ENCODE data around the gene TBC1D3I. TPM values are rescaled to one million over a fixed set of nuclear protein-coding genes. Genes with fewer than 3 reads are reported as not detected.
"Not testable (repeated sequence)": the region's sequence is repeated elsewhere in the genome, so short reads cannot be mapped to it uniquely, and the experiment has no call there.

The TBC1D3I gene
- under 1 TPM in 1 of 2 donors, not detected in 1; 0.75 TPM for total RNA-seq
- 0.25 TPM for polyA plus RNA-seq (2013, experiment 1 of 2)
- polyA plus RNA-seq (2013, experiment 2 of 2), result 0.54 TPM
- long read RNA-seq, experiment 1, result 0 reads
- long read RNA-seq, experiment 2, result 0 reads
- long read RNA-seq, experiment 3, result 0 reads
- long read RNA-seq, experiment 4, result 0 reads

GRCh38 chr17:36264470-36264869, at the start of gene TBC1D3I:
Gene TBC1D3I (minus strand): TSS chr17:36264570. CDS start chr17:36262985, 1,585 bp downstream.
- H3K4me1 ChIP-seq (ENCODE audit: control insufficient read depth, insufficient read depth, low read length); H3K9me3 Mint-ChIP-seq; H3K27ac ChIP-seq (ENCODE audit: low read depth, low read length); H3K27me3 ChIP-seq (ENCODE audit: control insufficient read depth, insufficient read depth, low read length, poor library complexity, severe bottlenecking); DNase-seq; H3K27me3 Mint-ChIP-seq (ENCODE audit: insufficient read depth); H3K36me3 Mint-ChIP-seq (ENCODE audit: low read depth); H3K36me3 ChIP-seq (ENCODE audit: control insufficient read depth, insufficient read depth, low read length); H3K9ac ChIP-seq (ENCODE audit: extremely low read depth, low read length, poor library complexity, severe bottlenecking); H3K9me3 ChIP-seq (ENCODE audit: control insufficient read depth, low read length); H3K4me3 ChIP-seq (ENCODE audit: low read length); H3K4me1 Mint-ChIP-seq; H3K27ac Mint-ChIP-seq; H3K4me3 Mint-ChIP-seq: not testable (repeated sequence)
- WGBS, 2 experiments (ENCODE audit: insufficient coverage in 1 of 2, insufficient read length in 1 of 2), result no CpG with 5 or more reads among the region's 11 CpGs

GRCh38 chr17:36295161-36295560, 30.8 kb upstream of the TBC1D3I start:
- H3K9me3 Mint-ChIP-seq; H3K27ac Mint-ChIP-seq; H3K36me3 Mint-ChIP-seq (ENCODE audit: low read depth); H3K27me3 ChIP-seq (ENCODE audit: control insufficient read depth, insufficient read depth, low read length, poor library complexity, severe bottlenecking); H3K4me1 ChIP-seq (ENCODE audit: control insufficient read depth, insufficient read depth, low read length); DNase-seq; H3K27ac ChIP-seq (ENCODE audit: low read depth, low read length); H3K4me3 Mint-ChIP-seq; H3K9ac ChIP-seq (ENCODE audit: extremely low read depth, low read length, poor library complexity, severe bottlenecking); H3K4me3 ChIP-seq (ENCODE audit: low read length); H3K27me3 Mint-ChIP-seq (ENCODE audit: insufficient read depth); H3K4me1 Mint-ChIP-seq; H3K36me3 ChIP-seq (ENCODE audit: control insufficient read depth, insufficient read depth, low read length); H3K9me3 ChIP-seq (ENCODE audit: control insufficient read depth, low read length): not testable (repeated sequence)
- WGBS, 2 experiments (ENCODE audit: insufficient coverage in 1 of 2, insufficient read length in 1 of 2), result no CpG with 5 or more reads among the region's 1 CpG

- not testable (repeated sequence) for H3K27me3 ChIP-seq (ENCODE audit: control insufficient read depth, insufficient read depth, low read length, poor library complexity, severe bottlenecking); H3K36me3 ChIP-seq (ENCODE audit: control insufficient read depth, insufficient read depth, low read length); H3K9me3 Mint-ChIP-seq; H3K9ac ChIP-seq (ENCODE audit: extremely low read depth, low read length, poor library complexity, severe bottlenecking); H3K4me3 ChIP-seq (ENCODE audit: low read length); H3K9me3 ChIP-seq (ENCODE audit: control insufficient read depth, low read length); H3K4me1 Mint-ChIP-seq; H3K36me3 Mint-ChIP-seq (ENCODE audit: low read depth); H3K27ac Mint-ChIP-seq; H3K27me3 Mint-ChIP-seq (ENCODE audit: insufficient read depth); H3K27ac ChIP-seq (ENCODE audit: low read depth, low read length); H3K4me1 ChIP-seq (ENCODE audit: control insufficient read depth, insufficient read depth, low read length); DNase-seq; H3K4me3 Mint-ChIP-seq
- WGBS, 2 experiments (ENCODE audit: insufficient coverage in 1 of 2, insufficient read length in 1 of 2), result no CpG with 5 or more reads among the region's 2 CpGs
Observed at GRCh38 chr17:36289965-36290612, 25.7 kb upstream of the TBC1D3I start.

- not testable (repeated sequence) for H3K27ac Mint-ChIP-seq; H3K9ac ChIP-seq (ENCODE audit: extremely low read depth, low read length, poor library complexity, severe bottlenecking); H3K4me3 ChIP-seq (ENCODE audit: low read length); H3K4me1 Mint-ChIP-seq; H3K9me3 Mint-ChIP-seq; H3K4me3 Mint-ChIP-seq; H3K27me3 ChIP-seq (ENCODE audit: control insufficient read depth, insufficient read depth, low read length, poor library complexity, severe bottlenecking); DNase-seq; H3K27me3 Mint-ChIP-seq (ENCODE audit: insufficient read depth); H3K36me3 ChIP-seq (ENCODE audit: control insufficient read depth, insufficient read depth, low read length); H3K4me1 ChIP-seq (ENCODE audit: control insufficient read depth, insufficient read depth, low read length); H3K9me3 ChIP-seq (ENCODE audit: control insufficient read depth, low read length); H3K27ac ChIP-seq (ENCODE audit: low read depth, low read length); H3K36me3 Mint-ChIP-seq (ENCODE audit: low read depth)
- WGBS, 2 experiments (ENCODE audit: insufficient coverage in 1 of 2, insufficient read length in 1 of 2), result no CpG with 5 or more reads among the region's 5 CpGs
Observed at GRCh38 chr17:36284219-36284618, 19.8 kb upstream of the TBC1D3I start.

- not testable (repeated sequence) for H3K4me3 ChIP-seq (ENCODE audit: low read length); H3K9ac ChIP-seq (ENCODE audit: extremely low read depth, low read length, poor library complexity, severe bottlenecking); H3K36me3 ChIP-seq (ENCODE audit: control insufficient read depth, insufficient read depth, low read length); H3K27ac ChIP-seq (ENCODE audit: low read depth, low read length); H3K9me3 Mint-ChIP-seq; H3K36me3 Mint-ChIP-seq (ENCODE audit: low read depth); H3K27me3 Mint-ChIP-seq (ENCODE audit: insufficient read depth); H3K4me1 Mint-ChIP-seq; H3K9me3 ChIP-seq (ENCODE audit: control insufficient read depth, low read length); H3K4me3 Mint-ChIP-seq; H3K4me1 ChIP-seq (ENCODE audit: control insufficient read depth, insufficient read depth, low read length); H3K27ac Mint-ChIP-seq; DNase-seq; H3K27me3 ChIP-seq (ENCODE audit: control insufficient read depth, insufficient read depth, low read length, poor library complexity, severe bottlenecking)
- WGBS, 2 experiments (ENCODE audit: insufficient coverage in 1 of 2, insufficient read length in 1 of 2), result no CpG with 5 or more reads among the region's 1 CpG
Observed at GRCh38 chr17:36283256-36283655, 18.9 kb upstream of the TBC1D3I start.

GRCh38 chr17:36242046-36242445, 22.3 kb downstream of the TBC1D3I start:
- H3K9me3 Mint-ChIP-seq; H3K27me3 ChIP-seq (ENCODE audit: control insufficient read depth, insufficient read depth, low read length, poor library complexity, severe bottlenecking); H3K27ac ChIP-seq (ENCODE audit: low read depth, low read length); H3K4me3 Mint-ChIP-seq; DNase-seq; H3K36me3 Mint-ChIP-seq (ENCODE audit: low read depth); H3K27me3 Mint-ChIP-seq (ENCODE audit: insufficient read depth); H3K36me3 ChIP-seq (ENCODE audit: control insufficient read depth, insufficient read depth, low read length); H3K4me1 ChIP-seq (ENCODE audit: control insufficient read depth, insufficient read depth, low read length); H3K4me1 Mint-ChIP-seq; H3K9ac ChIP-seq (ENCODE audit: extremely low read depth, low read length, poor library complexity, severe bottlenecking); H3K4me3 ChIP-seq (ENCODE audit: low read length); H3K9me3 ChIP-seq (ENCODE audit: control insufficient read depth, low read length); H3K27ac Mint-ChIP-seq: not testable (repeated sequence)
- no CpG with 5 or more reads among the region's 4 CpGs for whole genome bisulfite sequencing, 2 experiments (ENCODE audit: insufficient coverage in 1 of 2, insufficient read length in 1 of 2)
